Measurements from ENCODE around the gene TOX2. TPM values are rescaled to one million over a fixed set of nuclear protein-coding genes. Genes with fewer than 3 reads are reported as not detected.

TOX2 gene
- total RNA-seq, 4 donors from 2014 or later: 3.4 to 7.7 (median 5.2) TPM

DNA sequence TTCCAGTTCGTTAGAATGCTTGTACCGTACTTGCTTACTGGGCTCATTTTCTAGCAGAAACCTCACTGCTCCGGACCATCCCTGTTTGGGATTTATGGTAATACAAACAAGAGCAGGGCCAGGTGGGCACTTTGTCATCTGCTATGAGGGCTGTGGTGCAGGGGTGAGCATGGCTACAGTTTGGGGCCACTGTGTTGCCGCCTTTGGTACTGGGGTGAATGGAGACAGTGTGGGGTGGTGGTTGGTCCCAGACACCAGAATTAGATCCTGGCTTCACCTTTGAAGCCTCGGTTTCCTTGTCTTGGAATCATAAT is 95.0 kb downstream of the TOX2 start:
- H3K27ac ChIP-seq: no peak overlapping the region
- intact Hi-C loops (cut with DNase I): no loop called here
- H3K9me3 ChIP-seq: no peaks in the 10 kb centered on the region
- H3K36me3 ChIP-seq: no peaks in the 10 kb centered on the region
- no peaks in the 10 kb centered on the region for H3K4me1 ChIP-seq
- WGBS, 2 donors: 84 to 86% methylated on average over 5 of the region's 5 CpGs
- H3K27me3 ChIP-seq: no peaks in the 10 kb centered on the region
- DNase-seq: no peak
- no peak overlapping the region for H3K4me3 ChIP-seq (replicated peaks in 1 of 3)
- TF ChIP-seq POLR2A (IDR thresholded peaks at IDR 0.05): no peak
- TF ChIP-seq, protein P1, sequence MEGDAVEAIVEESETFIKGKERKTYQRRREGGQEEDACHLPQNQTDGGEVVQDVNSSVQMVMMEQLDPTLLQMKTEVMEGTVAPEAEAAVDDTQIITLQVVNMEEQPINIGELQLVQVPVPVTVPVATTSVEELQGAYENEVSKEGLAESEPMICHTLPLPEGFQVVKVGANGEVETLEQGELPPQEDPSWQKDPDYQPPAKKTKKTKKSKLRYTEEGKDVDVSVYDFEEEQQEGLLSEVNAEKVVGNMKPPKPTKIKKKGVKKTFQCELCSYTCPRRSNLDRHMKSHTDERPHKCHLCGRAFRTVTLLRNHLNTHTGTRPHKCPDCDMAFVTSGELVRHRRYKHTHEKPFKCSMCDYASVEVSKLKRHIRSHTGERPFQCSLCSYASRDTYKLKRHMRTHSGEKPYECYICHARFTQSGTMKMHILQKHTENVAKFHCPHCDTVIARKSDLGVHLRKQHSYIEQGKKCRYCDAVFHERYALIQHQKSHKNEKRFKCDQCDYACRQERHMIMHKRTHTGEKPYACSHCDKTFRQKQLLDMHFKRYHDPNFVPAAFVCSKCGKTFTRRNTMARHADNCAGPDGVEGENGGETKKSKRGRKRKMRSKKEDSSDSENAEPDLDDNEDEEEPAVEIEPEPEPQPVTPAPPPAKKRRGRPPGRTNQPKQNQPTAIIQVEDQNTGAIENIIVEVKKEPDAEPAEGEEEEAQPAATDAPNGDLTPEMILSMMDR (IDR thresholded peaks at IDR 0.05): no peak

DNA sequence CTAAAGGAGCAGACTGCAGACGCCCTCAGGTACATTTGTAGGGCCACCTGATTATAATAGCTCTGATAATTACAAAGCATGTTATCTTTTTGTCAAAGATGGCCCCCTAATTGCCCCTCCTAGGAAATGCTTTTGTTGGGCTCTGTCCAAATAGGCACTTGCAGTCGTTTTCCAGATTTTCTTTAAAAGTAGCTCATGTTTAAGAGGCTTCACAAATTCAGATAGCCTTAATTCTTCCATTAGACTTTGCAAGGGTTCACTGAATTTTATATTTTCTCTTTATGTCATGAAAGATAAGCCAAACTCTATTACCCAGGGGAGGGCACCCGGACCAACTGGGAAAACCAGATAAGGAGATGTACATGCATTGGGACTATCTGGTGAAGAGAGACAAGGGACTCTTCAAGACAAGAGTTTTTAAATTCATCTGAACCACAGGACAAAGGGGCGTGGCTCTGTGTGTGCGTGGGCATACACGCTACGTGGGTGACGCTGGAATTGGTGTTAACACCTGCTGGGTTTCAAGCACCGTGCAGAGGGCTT is 95.6 kb downstream of the TOX2 start:
- intact Hi-C loops (cut with DNase I): no loop called here
- H3K27ac ChIP-seq: no peak overlapping the region
- no peaks in the 10 kb centered on the region for H3K4me1 ChIP-seq
- TF ChIP-seq, protein P1 (IDR thresholded peaks at IDR 0.05): no peak
- no peak for TF ChIP-seq POLR2A (IDR thresholded peaks at IDR 0.05)
- no peaks in the 10 kb centered on the region for H3K36me3 ChIP-seq
- H3K4me3 ChIP-seq (replicated peaks in 1 of 3): no peak overlapping the region
- H3K9me3 ChIP-seq: no peaks in the 10 kb centered on the region
- no peaks in the 10 kb centered on the region for H3K27me3 ChIP-seq
- no peak for DNase-seq
- WGBS, 2 donors: 75 to 81% methylated on average over 9 of the region's 9 CpGs

DNA sequence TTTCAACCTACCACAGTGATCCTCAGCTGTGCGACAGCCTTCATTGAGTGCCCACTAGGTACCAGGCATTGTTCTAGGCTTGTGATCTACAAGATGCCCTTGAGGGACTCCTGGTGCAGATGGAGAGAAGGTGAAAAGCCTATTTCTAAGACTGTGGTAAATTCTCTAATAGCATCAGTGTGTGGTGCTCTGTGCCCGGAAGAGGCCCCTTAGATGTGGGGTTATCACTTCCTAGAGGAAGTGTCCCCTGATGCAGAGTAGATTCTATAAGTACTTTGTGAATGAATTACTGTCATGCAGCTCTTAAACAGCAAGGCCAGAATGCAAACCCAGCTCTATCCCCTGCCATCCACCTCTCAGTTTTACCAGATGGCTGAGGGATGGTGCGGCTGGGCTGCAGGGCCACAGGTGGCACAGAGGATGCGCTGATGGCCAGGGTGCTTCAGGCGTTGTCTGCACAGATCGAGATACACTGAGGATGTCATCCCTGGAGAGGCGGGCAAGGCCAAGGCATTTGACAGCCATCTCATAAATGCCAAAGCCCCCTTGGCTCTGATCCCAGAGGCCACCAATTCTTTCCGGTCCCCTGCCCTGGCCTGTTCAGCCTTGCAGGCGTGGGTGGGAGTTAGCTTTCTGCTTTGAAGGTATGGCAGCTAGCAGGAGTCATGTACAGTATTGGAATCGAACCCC is 96.7 kb downstream of the TOX2 start:
- Histone ChIP-seq H3K27ac (no peak overlapping the region), H3K9me3 (no peaks in the 10 kb centered on the region), H3K4me3 (replicated peaks in 1 of 3) (no peak overlapping the region), H3K4me1 (no peaks in the 10 kb centered on the region), H3K36me3 (no peaks in the 10 kb centered on the region), H3K27me3 (no peaks in the 10 kb centered on the region)
- TF ChIP-seq, protein P1 (IDR thresholded peaks at IDR 0.05): no peak
- TF ChIP-seq POLR2A (IDR thresholded peaks at IDR 0.05): no peak
- DNase-seq: no peak
- 82% methylated on average over 7 to 10 of the region's 10 CpGs for WGBS, 2 donors
- intact Hi-C loops (cut with DNase I): no loop called here

DNA sequence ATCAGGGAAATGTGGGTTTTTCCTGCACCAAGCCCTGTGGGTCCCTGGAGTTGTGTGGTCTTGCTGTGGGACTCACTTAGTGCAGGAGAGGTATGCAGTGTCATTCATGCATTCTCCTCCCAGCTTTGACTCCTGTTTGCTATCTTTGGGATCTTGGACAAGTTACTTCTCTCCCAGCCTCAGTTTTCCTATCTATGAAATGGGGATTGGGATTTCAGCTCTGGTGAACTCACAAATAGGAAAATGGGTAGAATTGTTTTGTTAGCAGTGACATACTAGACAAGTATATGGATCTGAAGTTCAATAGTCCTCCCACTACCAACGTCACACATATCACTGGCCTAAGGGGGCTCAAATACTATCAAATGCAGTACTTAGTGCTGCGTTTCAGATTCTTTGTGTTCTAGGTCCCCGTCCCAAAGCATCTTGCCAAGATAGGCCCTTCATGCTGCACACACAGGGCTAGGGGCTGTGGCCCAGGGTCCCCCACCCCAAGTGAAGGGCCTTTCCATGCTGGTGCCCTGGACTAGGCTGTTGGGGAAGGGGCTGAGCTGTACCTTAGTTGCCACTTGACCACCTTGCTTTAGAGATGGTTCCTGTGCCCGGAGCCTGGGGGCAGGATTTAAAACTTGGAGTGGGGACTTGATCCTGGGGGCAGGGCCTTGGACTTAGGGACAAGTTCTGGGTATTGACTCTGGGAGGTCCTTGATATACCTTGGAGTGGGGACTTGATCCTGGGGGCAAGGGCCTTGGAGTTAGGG is 98.0 kb downstream of the TOX2 start:
- no peaks in the 10 kb centered on the region for H3K36me3 ChIP-seq
- no peak for DNase-seq
- intact Hi-C loops (cut with DNase I): no loop called here
- no peaks in the 10 kb centered on the region for H3K4me1 ChIP-seq
- no peaks in the 10 kb centered on the region for H3K9me3 ChIP-seq
- H3K27me3 ChIP-seq: no peaks in the 10 kb centered on the region
- no peak overlapping the region for H3K4me3 ChIP-seq (replicated peaks in 1 of 3)
- no peak for TF ChIP-seq POLR2A (IDR thresholded peaks at IDR 0.05)
- TF ChIP-seq, protein P1 (IDR thresholded peaks at IDR 0.05): no peak
- WGBS, 2 donors: 89 to 98% methylated on average over 4 of the region's 4 CpGs
- H3K27ac ChIP-seq: no peak overlapping the region

All from thyroid gland (tissue), 4 donors.